Mesothelial cell of epicardium (in vitro differentiated cells): ENCODE results near the gene CLEC16A. TPM values are rescaled to one million over a fixed set of nuclear protein-coding genes. Genes with fewer than 3 reads are reported as not detected.
"Not testable (repeated sequence)": the region's sequence is repeated elsewhere in the genome, so short reads cannot be mapped to it uniquely, and the experiment has no call there.

Experiments
- DNase-seq, 2 experiments: peaks; one replicate each; pipeline ENCODE4 v3.0.0; 2021; ENCODE audit warnings: low spot score in 2 of 2; ENCODE audit not compliant: unreplicated experiment in 2 of 2
- H3K27ac Mint-ChIP-seq: 2 replicates; pipeline ENCODE4 v1.8.0; 2021; ENCODE audit warnings: mixed read lengths
- H3K27me3 Mint-ChIP-seq: 2 replicates; pipeline ENCODE4 v1.8.0; 2021; ENCODE audit warnings: low read depth, mixed read lengths
- H3K36me3 Mint-ChIP-seq: 2 replicates; pipeline ENCODE4 v1.8.0; 2021; ENCODE audit warnings: mixed read lengths
- H3K4me1 Mint-ChIP-seq: 2 replicates; pipeline ENCODE4 v1.8.0; 2021; ENCODE audit warnings: mixed read lengths
- H3K4me3 Mint-ChIP-seq: 2 replicates; pipeline ENCODE4 v1.8.0; 2021; ENCODE audit warnings: mild to moderate bottlenecking, moderate library complexity, mixed read lengths
- H3K9me3 Mint-ChIP-seq: 2 replicates; pipeline ENCODE4 v1.8.0; 2021; ENCODE audit warnings: mixed read lengths
- total RNA-seq: library from RNA; stranded (reverse); gene quantifications from 3 replicates; pipeline ENCODE4 v1.2.1, GENCODE V29; 2021
- TF ChIP-seq, protein P1 (sequence below): fragments of 200-600 bp; sonication (generic); IDR thresholded peaks from one replicate; pipeline ENCODE4 v1.5.0; 2021; ENCODE audit warnings: antibody characterized with exemption; ENCODE audit not compliant: unreplicated experiment

Gene CLEC16A
- total RNA-seq, 1 donor from 2014 or later: 43.3 TPM

DNA sequence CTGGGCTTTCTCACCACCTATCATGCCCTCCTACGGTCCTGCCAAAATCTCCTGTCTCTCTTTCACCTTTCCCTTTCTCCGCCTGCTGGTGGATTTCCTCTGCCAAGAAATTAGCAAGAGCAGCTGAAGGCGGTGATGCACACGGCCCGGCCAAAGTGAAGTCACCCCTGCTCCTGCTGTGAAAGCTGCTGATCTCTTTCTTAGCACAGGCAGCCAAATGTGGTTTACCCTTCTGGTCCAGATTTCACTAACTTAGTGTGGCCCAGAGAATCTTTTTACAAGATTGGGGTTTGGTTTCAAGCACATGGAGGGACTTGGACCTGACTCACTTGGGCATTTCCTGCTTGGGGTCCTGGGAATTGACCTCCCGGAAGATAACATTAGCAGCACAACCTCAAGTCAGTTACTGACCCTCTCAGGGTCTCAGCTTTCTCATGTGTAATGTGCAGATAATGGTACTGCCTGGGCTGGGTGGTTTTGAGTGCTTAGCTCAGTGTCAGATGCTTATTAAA lies 155.9 kb downstream of the CLEC16A start:
- Mint-ChIP-seq H3K4me1 (peaks cover 36% of the 10 kb centered on the region), H3K4me3 (no peak overlapping the region), H3K27me3 (peaks cover 2% of the 10 kb centered on the region), H3K9me3 (no peaks in the 10 kb centered on the region), H3K36me3 (no peaks in the 10 kb centered on the region), H3K27ac (peak overlapping the region; percentile 70)
- TF ChIP-seq, protein P1, sequence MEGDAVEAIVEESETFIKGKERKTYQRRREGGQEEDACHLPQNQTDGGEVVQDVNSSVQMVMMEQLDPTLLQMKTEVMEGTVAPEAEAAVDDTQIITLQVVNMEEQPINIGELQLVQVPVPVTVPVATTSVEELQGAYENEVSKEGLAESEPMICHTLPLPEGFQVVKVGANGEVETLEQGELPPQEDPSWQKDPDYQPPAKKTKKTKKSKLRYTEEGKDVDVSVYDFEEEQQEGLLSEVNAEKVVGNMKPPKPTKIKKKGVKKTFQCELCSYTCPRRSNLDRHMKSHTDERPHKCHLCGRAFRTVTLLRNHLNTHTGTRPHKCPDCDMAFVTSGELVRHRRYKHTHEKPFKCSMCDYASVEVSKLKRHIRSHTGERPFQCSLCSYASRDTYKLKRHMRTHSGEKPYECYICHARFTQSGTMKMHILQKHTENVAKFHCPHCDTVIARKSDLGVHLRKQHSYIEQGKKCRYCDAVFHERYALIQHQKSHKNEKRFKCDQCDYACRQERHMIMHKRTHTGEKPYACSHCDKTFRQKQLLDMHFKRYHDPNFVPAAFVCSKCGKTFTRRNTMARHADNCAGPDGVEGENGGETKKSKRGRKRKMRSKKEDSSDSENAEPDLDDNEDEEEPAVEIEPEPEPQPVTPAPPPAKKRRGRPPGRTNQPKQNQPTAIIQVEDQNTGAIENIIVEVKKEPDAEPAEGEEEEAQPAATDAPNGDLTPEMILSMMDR: no peak
- no peak for DNase-seq

DNA sequence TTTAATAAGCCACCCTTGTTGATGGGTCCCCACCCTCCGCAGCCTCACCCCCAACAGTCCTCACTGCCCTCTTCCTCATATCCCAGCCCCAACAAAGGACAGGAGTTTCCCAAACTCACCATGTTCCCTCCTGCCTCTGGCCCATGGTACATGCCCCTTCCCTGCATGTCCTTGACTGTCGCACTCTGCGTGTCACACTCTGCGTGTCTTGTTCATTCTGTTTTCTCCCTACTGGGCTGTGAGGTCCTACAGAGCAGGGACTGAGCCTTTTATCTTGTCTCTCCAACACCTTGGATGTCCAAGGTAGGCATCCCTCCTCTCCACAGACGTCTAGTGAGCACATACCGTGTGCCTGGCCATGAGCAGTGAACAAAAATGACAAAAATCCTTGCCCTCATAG lies 156.9 kb downstream of the CLEC16A start:
- Mint-ChIP-seq H3K27me3 (peaks cover 3% of the 10 kb centered on the region), H3K4me3 (no peak overlapping the region), H3K9me3 (no peaks in the 10 kb centered on the region), H3K36me3 (peaks cover 2% of the 10 kb centered on the region), H3K27ac (no peak overlapping the region), H3K4me1 (peaks cover 39% of the 10 kb centered on the region)
- TF ChIP-seq, protein P1: no peak
- no peak for DNase-seq

DNA sequence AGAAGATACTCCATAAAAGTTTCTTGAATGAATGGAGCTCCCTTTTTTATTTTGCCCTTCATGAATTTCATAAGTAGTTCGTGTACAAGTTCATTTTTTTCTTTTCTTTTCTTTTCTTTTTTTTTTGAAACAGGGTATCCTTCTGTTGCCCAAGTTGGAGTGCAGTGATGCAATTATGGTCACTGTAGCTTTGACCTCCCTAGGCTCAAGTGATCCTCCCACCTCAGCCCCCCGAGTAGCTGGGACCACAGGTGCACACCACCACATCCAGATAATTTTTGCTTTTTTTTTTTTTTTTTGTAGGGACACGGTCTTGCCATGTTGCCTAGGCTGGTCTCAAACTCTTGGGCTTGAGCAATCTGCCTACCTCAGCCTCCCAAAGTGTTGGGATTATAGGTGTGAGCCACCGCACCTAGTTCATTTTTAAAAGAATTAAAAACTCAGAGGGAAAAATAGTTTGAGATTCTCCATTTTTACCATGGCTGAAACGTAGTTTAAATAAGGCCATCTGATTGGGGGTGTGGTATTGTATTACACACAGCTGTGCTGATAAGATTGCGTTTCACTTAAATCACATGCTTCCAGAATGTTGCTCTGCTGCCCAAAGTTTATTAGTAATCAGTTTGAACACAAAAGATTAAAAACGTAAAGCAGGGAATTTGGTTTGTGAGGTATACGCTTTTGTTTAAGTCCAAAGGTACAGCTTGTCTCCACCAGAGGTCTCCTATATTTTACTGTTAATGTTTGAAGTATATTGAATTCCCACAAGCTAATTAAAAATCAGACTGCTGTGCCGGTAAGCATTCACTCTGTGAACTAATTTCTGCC lies 157.5 kb downstream of the CLEC16A start:
- no peak for DNase-seq
- H3K27ac Mint-ChIP-seq: no peak overlapping the region
- H3K4me3 Mint-ChIP-seq: no peak overlapping the region
- TF ChIP-seq, protein P1: no peak
- peaks cover 3% of the 10 kb centered on the region for H3K27me3 Mint-ChIP-seq
- H3K36me3 Mint-ChIP-seq: peaks cover 2% of the 10 kb centered on the region
- H3K9me3 Mint-ChIP-seq: no peaks in the 10 kb centered on the region
- peaks cover 35% of the 10 kb centered on the region for H3K4me1 Mint-ChIP-seq

DNA sequence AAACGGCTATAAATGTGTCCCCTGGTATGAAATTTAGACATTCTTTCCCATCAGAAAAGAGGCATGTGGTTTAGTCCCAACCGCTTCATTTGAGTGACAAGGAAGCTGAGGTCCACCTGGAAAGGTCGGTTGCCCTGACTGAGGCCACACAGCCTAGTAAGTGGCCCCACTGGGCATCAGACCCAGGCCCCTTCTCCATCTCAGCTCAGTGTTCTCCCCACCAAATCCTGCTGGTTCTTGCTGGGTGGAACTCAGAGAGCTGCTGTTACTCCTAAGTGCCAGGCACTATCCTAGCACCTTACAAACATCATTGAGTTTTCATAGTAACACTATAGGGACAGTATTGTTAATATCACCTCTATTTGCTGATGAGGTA lies 158.1 kb downstream of the CLEC16A start:
- Mint-ChIP-seq H3K27ac (no peak overlapping the region), H3K27me3 (peaks cover 3% of the 10 kb centered on the region), H3K4me1 (peaks cover 30% of the 10 kb centered on the region), H3K9me3 (no peaks in the 10 kb centered on the region), H3K4me3 (no peak overlapping the region), H3K36me3 (peaks cover 2% of the 10 kb centered on the region)
- TF ChIP-seq, protein P1: no peak
- no peak for DNase-seq

DNA sequence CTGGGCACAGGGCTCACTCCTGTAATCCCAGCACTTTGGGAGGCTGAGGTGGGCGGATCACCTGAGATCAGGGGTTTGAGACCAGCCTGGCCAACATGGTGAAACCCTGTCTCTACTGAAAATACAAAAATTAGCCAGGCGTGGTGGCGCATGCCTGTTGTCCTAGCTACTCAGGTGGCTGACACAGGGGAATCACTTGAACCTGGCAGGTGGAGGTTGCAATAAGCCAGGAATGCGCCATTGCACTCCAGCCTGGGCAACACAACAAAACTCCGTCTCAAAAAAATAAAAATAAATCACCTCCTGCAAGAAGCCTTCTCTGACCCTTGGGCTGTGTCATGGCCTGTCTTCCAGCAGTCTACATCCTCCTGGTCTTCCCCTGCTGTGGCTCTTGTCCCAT lies 158.9 kb downstream of the CLEC16A start:
- not testable (repeated sequence) for H3K36me3 Mint-ChIP-seq, H3K4me3 Mint-ChIP-seq, H3K27me3 Mint-ChIP-seq, H3K27ac Mint-ChIP-seq, H3K9me3 Mint-ChIP-seq, DNase-seq
- H3K4me1 Mint-ChIP-seq: peaks cover 27% of the 10 kb centered on the region

DNA sequence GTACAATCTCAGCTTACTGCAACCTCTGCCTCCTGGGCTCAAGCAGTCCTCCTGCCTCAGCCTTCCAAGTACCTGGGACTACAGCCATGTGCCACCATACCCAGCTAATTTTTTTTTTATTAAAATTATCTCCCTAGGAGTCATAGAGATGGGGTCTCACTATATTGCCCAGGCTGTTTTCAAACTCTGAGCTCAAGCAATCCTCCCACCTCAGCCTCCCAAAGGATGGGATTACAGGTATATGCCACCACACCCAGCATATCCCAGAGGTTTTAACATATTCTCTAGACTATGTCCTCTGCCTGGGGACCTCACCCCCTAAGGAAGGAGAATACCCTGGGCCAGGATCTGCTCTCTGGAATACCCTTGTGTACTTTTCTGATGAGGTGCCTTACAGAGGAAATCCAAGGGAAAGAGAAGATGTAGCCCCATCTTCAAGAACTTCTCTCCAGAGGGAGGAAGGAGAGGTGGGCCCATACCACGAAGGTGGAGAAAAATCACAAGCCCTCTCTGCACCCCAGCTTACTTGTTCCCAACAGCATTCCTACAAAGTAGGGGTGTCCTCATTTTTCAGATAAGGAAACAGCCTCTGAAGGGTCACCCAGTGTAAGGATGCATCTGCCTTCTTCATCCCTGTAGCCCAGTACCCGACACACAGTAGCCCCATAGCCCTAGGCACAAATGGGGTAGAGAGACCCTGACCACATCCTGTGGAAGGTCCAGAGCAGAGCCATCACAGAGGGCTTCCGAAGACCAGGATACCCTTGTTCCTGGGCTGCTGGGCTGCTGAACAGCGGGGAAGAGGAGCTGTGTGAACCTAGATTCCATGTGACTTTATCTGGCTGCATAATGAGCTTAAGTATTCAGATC lies 160.0 kb downstream of the CLEC16A start:
- Mint-ChIP-seq H3K9me3 (no peaks in the 10 kb centered on the region), H3K27ac (no peak overlapping the region), H3K4me1 (peaks cover 24% of the 10 kb centered on the region), H3K36me3 (peaks cover 4% of the 10 kb centered on the region), H3K27me3 (peaks cover 3% of the 10 kb centered on the region), H3K4me3 (peak overlapping the region; percentile 22)
- TF ChIP-seq, protein P1: no peak
- DNase-seq: no peak
